CD4-positive, alpha-beta T cell (primary cell): ENCODE data around the gene LZIC. TPM values are rescaled to one million over a fixed set of nuclear protein-coding genes. Genes with fewer than 3 reads are reported as not detected.

Experiments
- ATAC-seq: fragments of 200-7000 bp; cut with Tn5 transposase; one replicate; pipeline ENCODE4 v1.10.0; 2022; ENCODE audit warnings: mild to moderate bottlenecking; ENCODE audit not compliant: poor library complexity
- CTCF ChIA-PET: fragments of 350-600 bp; sonication (Branson Sonifier 250); formaldehyde crosslinking; loops from one replicate; lab custom pipeline; 2021; ENCODE audit warnings: antibody characterized with exemption, inconsistent platforms; lab: Charles Lee
- POLR2A ChIA-PET: fragments of 350-600 bp; sonication (Branson Sonifier 250); formaldehyde crosslinking; loops from one replicate; lab custom pipeline; 2021; ENCODE audit warnings: antibody characterized with exemption, inconsistent platforms; lab: Charles Lee
- DNase-seq, 14 experiments: peaks; one replicate each; pipeline ENCODE4 v3.0.0-alpha.2; 2013 to 2020; ENCODE audit warnings: mixed read lengths in 2 of 14
- H3K27ac ChIP-seq, 2 donors: one replicate each; pipeline versions ENCODE4 v1.5.1 to v1.7.0; 2013; ENCODE audit warnings: low read length in 2 of 2, low read depth in 1 of 2, mild to moderate bottlenecking in 1 of 2
- H3K27me3 ChIP-seq, 2 experiments: 1 replicate in 1 of 2; 2 replicates in 1 of 2; pipeline versions ENCODE4 v1.6.1 to v1.7.0; 2013; ENCODE audit warnings: low read length in 2 of 2, control low read depth in 1 of 2, mild to moderate bottlenecking in 1 of 2, moderate library complexity in 1 of 2; ENCODE audit not compliant: insufficient read depth in 2 of 2, control insufficient read depth in 1 of 2
- H3K36me3 ChIP-seq: one replicate; pipeline ENCODE4 v1.6.1; 2013; ENCODE audit warnings: low read length, control low read depth; ENCODE audit not compliant: insufficient read depth
- H3K4me1 ChIP-seq: one replicate; pipeline ENCODE4 v1.6.1; 2013; ENCODE audit warnings: low read length, control low read depth; ENCODE audit not compliant: insufficient read depth
- H3K4me3 ChIP-seq: one replicate; pipeline ENCODE4 v1.5.1; 2013; ENCODE audit warnings: mild to moderate bottlenecking, low read length, moderate library complexity
- H3K9me3 ChIP-seq, 2 experiments: 1 replicate in 1 of 2; 2 replicates in 1 of 2; pipeline versions ENCODE4 v1.6.1 to v1.7.0; 2013; ENCODE audit warnings: low read length in 2 of 2, mild to moderate bottlenecking in 2 of 2, control low read depth in 1 of 2, moderate library complexity in 1 of 2; ENCODE audit not compliant: control insufficient read depth in 1 of 2, insufficient read depth in 1 of 2
- H3K27ac Mint-ChIP-seq: one replicate; pipeline ENCODE4 v1.8.0; 2020; ENCODE audit warnings: mixed read lengths
- H3K27me3 Mint-ChIP-seq: one replicate; pipeline ENCODE4 v1.8.0; 2021; ENCODE audit warnings: mixed read lengths
- H3K36me3 Mint-ChIP-seq: one replicate; pipeline ENCODE4 v1.8.0; 2021; ENCODE audit warnings: low read depth, mixed read lengths
- H3K4me1 Mint-ChIP-seq: one replicate; pipeline ENCODE4 v1.8.0; 2021; ENCODE audit warnings: low read depth, mixed read lengths
- H3K4me3 Mint-ChIP-seq: one replicate; pipeline ENCODE4 v1.8.0; 2020; ENCODE audit warnings: mild to moderate bottlenecking, mixed read lengths
- H3K9me3 Mint-ChIP-seq: one replicate; pipeline ENCODE4 v1.8.0; 2020; ENCODE audit warnings: mixed read lengths
- CTCF ChIP-seq: fragments of 200-600 bp; IDR thresholded peaks from one replicate; pipeline ENCODE4 v1.8.0; 2022; ENCODE audit warnings: antibody characterized with exemption, mild to moderate bottlenecking
- intact Hi-C, 2 experiments: fragments of 100-400 bp; cut with DNase I in 1 of 2; cut with micrococcal nuclease in 1 of 2; formaldehyde crosslinking; loops; one replicate each; pipeline versions ENCODE4 v1.15.1 to v1.9.0; 2023 to 2025; cut with DNase I, micrococcal nuclease
- total RNA-seq, 174 experiments: library from RNA in 2 of 174; stranded (reverse) in 2 of 174; gene quantifications; one replicate each; pipeline ENCODE4 v1.2.3 and lab custom pipeline; 2021 to 2026

The LZIC gene
- total RNA-seq, 2 experiments from 2014 or later, result 16.0 to 18.1 TPM

- ATAC-seq (no peak), DNase-seq (no peak)
- Histone ChIP-seq H3K27ac (no peak overlapping the region), H3K4me3 (no peak overlapping the region), H3K36me3 (peaks cover 7% of the 10 kb centered on the region), H3K9me3 (no peaks in the 10 kb centered on the region), H3K27me3 (no peaks in the 10 kb centered on the region), H3K4me1 (peaks cover 3% of the 10 kb centered on the region)
- intact Hi-C loops, result no loop called here
- Mint-ChIP-seq H3K27ac (no peak overlapping the region), H3K4me3 (no peak overlapping the region), H3K27me3 (no peaks in the 10 kb centered on the region), H3K9me3 (no peaks in the 10 kb centered on the region), H3K4me1 (peaks cover 4% of the 10 kb centered on the region), H3K36me3 (no peaks in the 10 kb centered on the region)
- ChIA-PET CTCF (no interaction called here), POLR2A (interaction anchor here (0.7 kb wide), 1 partner anchor 145 kb away, joined by 3 read pairs; no protein-coding TSS in a partner anchor)
- no peak for TF ChIP-seq CTCF
Measured at GRCh38 chr1:9891207-9891606, 52.0 kb downstream of the LZIC start.

GRCh38 chr1:9890224-9890731, 52.9 kb downstream of the LZIC start:
- peaks cover 3% of the 10 kb centered on the region for H3K4me1 ChIP-seq
- intact Hi-C loops, result no loop called here

GRCh38 chr1:9889411-9889810, 53.8 kb downstream of the LZIC start:
- Histone ChIP-seq H3K4me1 (peaks cover 3% of the 10 kb centered on the region), H3K4me3 (no peak overlapping the region), H3K9me3 (no peaks in the 10 kb centered on the region), H3K36me3 (peaks cover 7% of the 10 kb centered on the region), H3K27ac (no peak overlapping the region), H3K27me3 (no peaks in the 10 kb centered on the region)
- DNase-seq, result no peak
- no peak for TF ChIP-seq CTCF
- Mint-ChIP-seq H3K27me3 (no peaks in the 10 kb centered on the region), H3K4me3 (no peak overlapping the region), H3K27ac (no peak overlapping the region), H3K9me3 (no peaks in the 10 kb centered on the region), H3K4me1 (peaks cover 4% of the 10 kb centered on the region), H3K36me3 (no peaks in the 10 kb centered on the region)
- ATAC-seq, result no peak
- intact Hi-C loops, result no loop called here
- ChIA-PET POLR2A (interaction anchor here (1.5 kb wide), 1 partner anchor 21 kb away, joined by 3 read pairs; no protein-coding TSS in a partner anchor), CTCF (no interaction called here)

More at GRCh38 chr1:9890224-9890731, 52.9 kb downstream of the LZIC start:
- no peak overlapping the region for H3K27ac ChIP-seq
- ChIA-PET CTCF (no interaction called here), POLR2A (interaction anchor here (0.7 to 1.5 kb wide), 2 partner anchors 20 to 144 kb away, joined by 3 read pairs; no protein-coding TSS in a partner anchor)
- H3K4me3 ChIP-seq, result no peak overlapping the region
- DNase-seq, result no peak
- H3K36me3 ChIP-seq, result peaks cover 7% of the 10 kb centered on the region
- H3K27me3 ChIP-seq, result no peaks in the 10 kb centered on the region
- H3K27me3 Mint-ChIP-seq, result no peaks in the 10 kb centered on the region
- no peaks in the 10 kb centered on the region for H3K9me3 ChIP-seq
- peaks cover 4% of the 10 kb centered on the region for H3K4me1 Mint-ChIP-seq
- H3K9me3 Mint-ChIP-seq, result no peaks in the 10 kb centered on the region
- H3K4me3 Mint-ChIP-seq, result no peak overlapping the region
- no peaks in the 10 kb centered on the region for H3K36me3 Mint-ChIP-seq
- no peak for ATAC-seq
- TF ChIP-seq CTCF, result no peak
- H3K27ac Mint-ChIP-seq, result no peak overlapping the region
